CD4-positive, alpha-beta T cell treated with Interferon gamma for 1 hour (primary cell): Measurements from ENCODE around the gene ZNF485.
A peak's percentile ranks its signal among the peaks of the same experiment; 100 is the strongest.
"Not testable (repeated sequence)": the region's sequence is repeated elsewhere in the genome, so short reads cannot be mapped to it uniquely, and the experiment has no call there.

ENCODE experiments used
- DNase-seq: peaks from one replicate; pipeline ENCODE4 v3.0.0-alpha.2; 2020

The ZNF485 gene

DNA sequence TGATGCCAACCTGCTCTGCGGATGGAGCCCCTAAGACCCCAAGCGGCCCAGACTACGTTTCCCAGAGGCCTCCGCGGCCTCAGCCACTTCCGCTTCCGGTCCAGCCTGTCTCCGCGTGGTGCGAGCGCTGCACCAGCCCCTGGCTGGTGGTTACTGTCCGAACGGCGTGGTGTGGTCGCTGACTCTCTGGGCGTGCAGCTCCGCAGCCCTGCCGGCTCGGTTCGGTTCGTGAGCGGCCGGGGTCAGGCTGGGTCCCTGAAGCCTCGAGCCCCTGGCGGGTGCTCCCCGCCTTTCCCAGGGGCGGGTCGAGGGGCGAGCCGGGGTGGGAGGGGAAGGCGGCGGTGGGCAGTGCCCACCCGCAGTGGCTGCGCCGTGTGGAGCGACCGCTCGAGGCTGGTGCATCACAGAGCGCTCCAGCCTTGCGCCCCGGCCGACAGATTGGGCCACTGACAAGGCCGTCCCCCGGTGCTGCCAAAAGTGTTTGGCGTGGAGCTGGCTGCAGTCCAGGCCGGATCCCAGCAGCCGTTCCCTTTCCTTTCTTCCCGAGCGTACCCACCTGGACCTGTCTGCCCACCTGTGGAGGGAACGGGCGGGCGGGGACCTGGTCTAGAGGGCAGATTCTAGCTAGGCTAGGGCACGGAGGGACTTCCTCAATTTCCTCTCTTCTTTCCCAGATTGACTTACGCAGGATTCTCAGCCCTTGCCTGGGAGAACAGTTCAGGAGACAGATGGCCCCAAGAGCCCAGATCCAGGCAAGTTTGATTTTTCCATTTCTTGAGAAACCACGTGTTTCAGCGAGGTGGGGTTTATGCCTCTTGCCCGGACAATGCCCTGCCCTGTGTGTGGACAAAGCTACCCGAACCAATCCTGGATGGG, at the start of gene ZNF485:
Gene ZNF485, plus strand, starts transcription at position 116 of the 876 bp plus-strand sequence. Its CDS starts 613 bp downstream, at position 729.
- DNase-seq: peak; percentile 63

GRCh38 chr10:43557214-43557613, 49.0 kb upstream of the ZNF485 start:
- DNase-seq: no peak

DNA sequence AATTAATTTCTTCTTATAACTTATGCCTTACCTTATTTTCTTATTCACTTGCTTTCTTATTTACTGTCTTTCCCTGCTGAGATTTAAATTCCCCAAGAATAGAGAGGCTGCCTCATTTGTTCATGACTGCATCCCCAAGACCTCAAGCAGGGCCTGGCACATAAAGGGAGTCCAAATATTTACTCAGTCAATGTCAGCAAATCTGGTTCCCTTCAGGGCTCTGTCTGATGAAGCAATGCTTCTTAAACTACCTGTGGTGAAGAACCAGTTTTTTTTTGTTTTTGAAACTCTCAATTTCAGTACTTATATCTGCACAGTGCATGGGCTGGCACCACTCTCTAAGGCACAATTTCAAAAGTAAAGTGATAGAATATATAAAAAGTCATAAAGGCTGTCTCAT, 36.6 kb upstream of the ZNF485 start:
- DNase-seq: no peak

- DNase-seq: no peak
Observed at GRCh38 chr10:43570971-43571370, 35.3 kb upstream of the ZNF485 start.

DNA sequence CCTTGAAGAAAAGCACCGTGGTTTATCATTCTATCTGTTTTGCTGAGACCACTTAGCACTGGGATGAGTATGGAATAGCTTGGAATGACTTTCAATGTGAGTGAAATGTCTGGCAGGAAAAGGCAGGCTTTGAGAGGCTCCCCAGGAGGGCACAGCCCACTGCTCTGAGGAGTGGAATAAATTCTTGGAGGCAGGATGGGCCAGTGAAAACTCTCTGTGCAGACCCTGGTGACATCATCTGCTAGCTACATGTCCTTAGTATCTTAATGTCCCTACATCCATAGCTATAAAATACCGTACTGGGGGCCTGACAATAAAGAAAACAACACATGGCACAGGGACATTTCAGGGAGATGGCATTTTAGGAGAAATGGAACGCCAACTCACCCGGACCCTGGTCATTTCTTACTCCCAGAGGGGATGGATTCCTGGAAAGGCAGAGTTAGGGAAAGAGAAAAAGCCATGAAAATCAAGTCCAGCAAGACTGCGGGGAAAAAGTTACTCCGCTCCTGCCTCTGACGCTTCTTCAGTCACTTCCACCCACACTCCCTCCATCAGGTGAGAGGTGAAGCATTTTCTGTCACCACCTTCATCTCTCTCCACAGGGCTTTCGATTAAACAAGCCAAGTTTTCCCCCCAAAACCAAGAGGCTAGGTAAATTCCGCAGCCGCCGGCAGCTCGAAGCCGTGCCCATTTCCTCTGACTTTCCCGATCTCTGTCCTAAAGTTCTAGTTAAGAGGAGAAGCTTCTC, 32.8 kb upstream of the ZNF485 start:
- no peak for DNase-seq

DNA sequence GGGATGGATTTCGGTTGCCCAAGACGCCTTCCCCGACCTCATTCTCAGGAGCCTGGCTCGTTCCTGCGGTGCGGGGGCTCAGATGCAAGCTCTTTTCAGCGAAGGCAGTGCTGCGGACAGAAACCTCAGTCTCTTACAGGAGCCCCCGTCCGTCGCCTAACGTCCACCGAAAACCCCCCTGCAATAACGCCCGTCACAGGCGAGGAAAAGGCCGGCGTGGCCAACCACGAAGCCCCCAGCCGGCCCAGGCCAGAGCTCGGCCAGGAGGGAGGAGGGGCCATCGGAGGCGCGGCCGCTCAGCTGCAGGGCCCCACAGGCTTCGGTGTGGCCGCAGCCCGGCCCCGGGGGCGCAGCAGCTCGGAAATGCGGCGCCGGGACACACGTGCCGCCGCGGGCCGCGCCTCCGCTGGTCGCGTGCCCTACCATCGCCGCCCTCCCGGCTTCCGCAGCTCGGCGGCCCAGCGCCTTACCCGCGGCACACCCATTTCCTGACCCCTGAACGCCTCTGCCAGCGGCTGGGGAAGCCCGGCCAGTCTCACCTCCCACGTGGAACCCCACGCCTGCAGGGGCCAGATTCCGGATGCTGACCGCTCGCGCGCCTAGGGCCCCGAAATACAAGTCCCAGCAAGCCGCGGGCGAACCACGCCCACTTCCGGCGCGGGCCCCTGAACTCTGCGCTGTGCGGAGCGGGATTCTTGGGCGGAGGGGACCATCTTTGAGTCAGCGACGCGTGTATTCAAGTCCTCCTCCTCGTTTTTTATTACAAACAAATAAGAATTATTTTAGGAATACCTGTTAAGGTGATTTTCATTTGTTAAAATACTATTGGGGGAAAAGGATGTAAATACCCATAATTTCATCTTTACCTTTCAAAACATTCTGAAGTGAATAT, 32.0 kb upstream of the ZNF485 start, which contains the start of gene ZNF239:
Gene ZNF239, minus strand, starts transcription at position 616 of the 892 bp plus-strand sequence. CDS start 16,537 bp downstream, outside the sequence.
- peak; percentile 87 for DNase-seq

DNA sequence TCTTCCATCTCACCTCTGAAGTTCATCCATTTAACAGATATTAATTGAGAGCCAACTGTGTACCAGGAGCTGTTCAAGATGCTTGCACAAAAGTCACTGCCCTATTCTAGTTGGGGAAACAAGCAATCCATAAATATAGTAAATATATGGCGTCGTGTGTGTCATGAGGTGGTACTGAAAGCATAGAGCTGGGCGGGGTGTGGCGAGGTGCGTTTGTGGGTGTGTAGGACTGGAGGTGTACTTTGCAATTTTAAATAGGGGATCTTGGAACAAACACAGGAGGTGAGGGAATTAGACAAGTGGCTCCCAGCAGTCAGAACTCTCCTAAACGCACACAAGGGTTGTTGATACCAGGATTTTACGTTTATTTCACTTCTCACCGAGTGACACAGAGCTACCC, 31.3 kb upstream of the ZNF485 start:
- no peak for DNase-seq

GRCh38 chr10:43576062-43576461, 30.2 kb upstream of the ZNF485 start:
- no peak for DNase-seq

DNA sequence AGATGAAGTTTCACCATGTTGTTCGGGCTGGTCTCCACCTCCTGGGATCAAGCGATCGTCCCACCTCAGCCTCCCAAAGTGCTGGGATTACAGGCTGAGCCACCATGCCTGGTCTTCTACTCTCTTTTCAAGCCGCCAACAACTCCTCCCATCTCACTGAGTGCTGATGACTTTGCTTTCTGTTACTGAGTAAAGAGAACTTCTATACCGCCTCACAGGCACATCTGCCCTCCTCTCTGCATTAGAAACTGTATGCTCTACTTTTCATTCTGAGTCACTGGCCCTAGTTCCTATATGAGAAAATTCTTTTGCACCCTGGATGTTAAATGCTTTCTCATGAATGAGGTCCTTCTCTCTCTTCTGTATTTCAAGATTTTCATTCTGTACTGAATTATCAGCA, 29.7 kb upstream of the ZNF485 start:
- no peak for DNase-seq

DNA sequence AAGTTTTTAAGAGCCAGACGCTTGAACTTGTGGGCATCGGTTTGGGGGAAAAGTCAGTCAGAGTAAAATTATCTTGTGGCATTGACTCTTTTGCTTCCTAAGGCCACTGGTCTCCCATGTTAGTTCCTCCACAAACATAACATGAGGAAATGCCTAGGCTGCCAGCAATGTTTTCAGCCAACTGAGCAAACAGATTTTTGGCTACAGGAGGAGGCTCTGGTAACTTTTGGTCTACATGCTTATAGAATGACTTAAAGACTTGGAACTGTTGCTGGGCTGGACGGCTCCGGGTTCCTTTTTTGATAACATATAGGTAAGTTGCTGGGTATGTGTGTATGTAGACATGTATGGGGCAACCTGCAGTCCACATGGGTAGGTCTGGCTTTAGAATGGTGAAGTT, 22.2 kb upstream of the ZNF485 start:
- DNase-seq: no peak

- no peak for DNase-seq
Observed at GRCh38 chr10:43585046-43585445, 21.2 kb upstream of the ZNF485 start.

- DNase-seq: no peak
Observed at GRCh38 chr10:43585981-43586729, 20.1 kb upstream of the ZNF485 start.

GRCh38 chr10:43586730-43587115, 19.5 kb upstream of the ZNF485 start:
- DNase-seq: not testable (repeated sequence)

GRCh38 chr10:43591303-43591904, 14.8 kb upstream of the ZNF485 start:
- no peak for DNase-seq

DNA sequence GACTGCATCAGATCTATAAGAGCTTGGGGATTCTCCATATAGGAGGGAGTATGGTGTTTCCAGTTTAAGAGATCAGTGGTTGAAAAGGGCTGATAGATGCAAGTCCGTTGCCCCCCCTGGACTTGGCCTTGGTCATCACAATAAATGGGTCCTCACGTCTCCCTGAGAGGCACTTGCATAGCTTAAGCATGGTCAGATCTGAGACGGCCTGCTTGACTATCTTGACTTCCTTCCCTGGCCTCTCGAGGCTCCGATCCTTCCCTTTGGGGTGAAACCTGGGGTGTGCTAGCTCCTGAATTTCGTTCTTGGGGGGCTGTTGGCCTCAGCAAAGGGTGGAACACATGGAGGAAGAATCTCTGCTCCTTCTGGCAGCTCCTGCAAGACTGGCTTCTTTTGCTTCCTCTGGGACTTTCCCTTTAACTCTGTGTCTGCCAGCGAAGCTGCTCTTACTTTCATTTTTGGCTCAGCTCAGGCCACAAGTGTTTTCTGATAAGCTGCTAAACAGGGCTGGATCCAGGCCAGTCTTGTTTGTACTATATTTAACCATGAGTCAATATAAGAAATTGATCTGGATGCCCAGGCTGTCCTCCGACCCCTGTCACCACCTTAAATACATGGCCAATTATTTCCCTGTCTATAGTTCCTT, 11.2 kb upstream of the ZNF485 start:
- peak; percentile 15 for DNase-seq

DNA sequence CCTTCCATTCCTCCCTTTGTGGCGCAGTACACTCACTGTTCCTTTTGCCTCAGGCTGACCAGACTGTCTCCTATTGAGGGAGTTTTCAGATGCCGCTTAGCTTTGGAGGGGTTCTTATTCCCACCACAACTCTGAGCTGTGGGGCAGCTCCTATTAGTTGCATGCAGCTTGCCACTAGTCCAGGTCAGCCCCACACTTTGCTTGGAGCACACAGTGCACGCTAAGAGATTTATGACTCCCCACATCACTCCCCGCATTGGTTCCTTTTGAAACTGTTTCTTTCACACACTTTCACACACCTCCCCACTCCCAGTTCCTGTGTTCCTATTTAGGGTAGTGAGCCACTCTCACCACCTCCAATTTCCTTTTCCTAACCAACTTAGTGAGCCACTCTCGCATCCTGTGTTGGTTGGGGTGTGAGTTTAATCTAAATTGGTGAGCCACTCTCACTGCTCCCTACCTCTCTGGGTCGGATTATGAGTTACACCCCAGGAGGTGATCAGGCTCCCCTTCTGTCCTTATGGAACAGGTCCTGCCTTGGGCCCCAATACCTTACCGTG, 10.4 kb upstream of the ZNF485 start:
- no peak for DNase-seq

DNA sequence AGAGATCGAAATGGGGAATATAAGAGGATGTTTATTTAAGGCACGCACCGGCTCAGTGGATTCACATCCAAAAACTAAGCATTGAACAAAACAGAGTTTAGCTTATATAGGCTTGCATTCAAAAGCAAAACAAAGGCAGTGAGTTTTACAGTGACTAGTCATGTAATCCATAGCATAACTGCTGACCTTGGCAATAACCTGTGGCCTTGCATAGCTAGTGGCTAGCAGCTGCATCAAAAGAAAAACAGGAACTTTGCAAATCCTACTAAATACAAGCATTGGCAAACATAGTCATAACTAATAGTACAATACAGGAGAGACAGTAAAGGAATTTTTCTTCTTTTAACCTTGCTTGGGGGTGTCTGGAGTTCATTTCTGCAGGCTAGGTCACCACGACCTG, 9.7 kb upstream of the ZNF485 start:
- no peak for DNase-seq

- DNase-seq: no peak
Observed at GRCh38 chr10:43598446-43598845, 7.8 kb upstream of the ZNF485 start.

- no peak for DNase-seq
Observed at GRCh38 chr10:43599333-43599732, 6.9 kb upstream of the ZNF485 start.

DNA sequence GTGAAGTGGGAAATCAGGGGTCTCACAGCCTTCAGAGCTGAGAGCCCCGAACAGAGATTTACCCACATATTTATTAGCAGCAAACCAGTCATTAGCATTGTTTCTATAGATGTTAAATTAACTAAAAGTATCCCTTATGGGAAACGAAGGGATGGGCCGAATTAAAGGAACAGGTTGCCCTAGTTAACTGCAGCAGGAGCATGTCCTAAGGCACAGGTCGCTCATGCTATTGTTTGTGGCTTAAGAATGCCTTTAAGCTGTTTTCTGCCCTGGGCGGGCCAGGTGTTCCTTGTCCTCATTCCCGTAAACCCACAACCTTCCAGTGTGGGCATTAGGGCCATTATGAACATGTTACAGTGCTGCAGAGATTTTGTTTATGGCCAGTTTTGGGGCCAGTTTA, 4.7 kb upstream of the ZNF485 start:
- DNase-seq: not testable (repeated sequence)

DNA sequence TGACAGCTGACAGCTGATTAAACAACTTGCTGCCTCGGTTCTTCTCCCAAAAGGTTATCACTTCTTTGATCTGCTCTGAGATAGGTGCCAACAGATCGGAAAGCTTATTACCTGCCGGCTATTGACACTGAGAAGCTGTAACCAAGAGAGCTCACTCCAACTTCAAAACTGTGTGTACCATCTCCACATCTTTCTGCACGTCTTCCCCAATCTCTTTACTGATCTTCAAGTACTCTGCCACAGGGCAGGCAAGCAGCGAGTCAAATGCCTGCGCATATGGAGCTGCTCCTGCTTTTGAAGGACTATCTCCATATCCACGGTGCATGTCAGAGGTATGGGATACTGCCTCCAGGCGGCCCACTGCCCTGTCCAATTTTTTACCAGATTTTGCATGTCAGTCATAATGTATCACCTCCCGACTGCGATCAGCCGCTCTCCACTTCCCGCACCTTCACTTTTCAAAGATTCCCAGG, 352 bp upstream of the ZNF485 start:
- no peak for DNase-seq
